ENCODE data around the gene MRPL11.

DNA sequence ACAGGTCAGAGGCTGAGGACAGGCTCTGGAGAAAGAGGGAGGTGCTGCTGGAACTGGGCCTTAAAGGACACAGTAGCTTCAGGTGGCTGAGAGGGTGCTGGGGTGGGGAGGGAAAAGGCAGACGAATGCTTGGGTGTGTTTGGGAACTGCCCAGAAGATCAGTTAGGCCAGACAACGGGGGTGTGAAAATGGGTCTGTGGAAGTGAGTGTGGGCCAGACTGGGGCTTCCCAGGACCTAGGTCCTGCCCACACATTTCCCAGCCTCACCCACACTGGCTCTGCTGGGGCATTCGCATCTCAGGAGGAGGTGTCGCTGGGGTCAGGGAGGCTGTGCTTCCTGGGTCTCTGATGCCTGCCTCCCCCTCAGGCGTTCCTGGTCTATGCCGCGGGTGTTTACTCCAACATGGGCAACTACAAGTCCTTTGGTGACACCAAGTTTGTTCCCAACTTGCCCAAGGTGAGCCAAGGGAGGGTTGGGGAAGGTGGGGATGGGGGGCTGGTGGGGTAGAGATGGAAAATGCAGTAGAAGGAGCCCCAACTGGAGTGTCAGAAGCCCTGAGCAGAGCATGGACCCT is 46.2 kb upstream of the MRPL11 start:
- TF ChIP-seq CTCF (IDR thresholded peaks at IDR 0.05) (no peak), POLR2A (IDR thresholded peaks at IDR 0.05) (no peak)
